CD4-positive, alpha-beta memory T cell (primary cell): ENCODE data around the gene SPACDR. TPM values are rescaled to one million over a fixed set of nuclear protein-coding genes. Genes with fewer than 3 reads are reported as not detected.
A peak's percentile ranks its signal among the peaks of the same experiment; 100 is the strongest.

ENCODE experiments used
- CTCF ChIA-PET: fragments of 350-600 bp; sonication (Branson Sonifier 250); formaldehyde crosslinking; loops from one replicate; lab custom pipeline; 2021; ENCODE audit warnings: inconsistent platforms; ENCODE audit not compliant: partially characterized antibody; lab: Charles Lee
- POLR2A ChIA-PET: fragments of 350-600 bp; sonication (Branson Sonifier 250); formaldehyde crosslinking; loops from one replicate; lab custom pipeline; 2021; ENCODE audit not compliant: partially characterized antibody; lab: Charles Lee
- DNase-seq, 5 donors: peaks; one replicate each; pipeline versions ENCODE4 v3.0.0 to v3.0.0-alpha.2; 2020 to 2022; ENCODE audit warnings: mixed read lengths in 1 of 5
- H3K27ac ChIP-seq: one replicate; pipeline ENCODE4 v1.7.0; 2013; ENCODE audit warnings: low read depth, low read length
- H3K27me3 ChIP-seq: 2 replicates; pipeline ENCODE4 v1.7.0; 2013; ENCODE audit warnings: mild to moderate bottlenecking, low read length, moderate library complexity; ENCODE audit not compliant: insufficient read depth
- H3K36me3 ChIP-seq: 2 replicates; pipeline ENCODE4 v1.7.0; 2013; ENCODE audit warnings: mild to moderate bottlenecking, low read length, moderate library complexity; ENCODE audit not compliant: insufficient read depth
- H3K4me1 ChIP-seq: 2 replicates; pipeline ENCODE4 v1.7.0; 2013; ENCODE audit warnings: mild to moderate bottlenecking, low read length, moderate library complexity; ENCODE audit not compliant: insufficient read depth
- H3K4me3 ChIP-seq, 2 donors: one replicate each; pipeline ENCODE4 v1.7.0; 2013; ENCODE audit warnings: low read length in 2 of 2, mild to moderate bottlenecking in 1 of 2
- H3K9me3 ChIP-seq, 2 donors: one replicate each; pipeline ENCODE4 v1.7.0; 2013; ENCODE audit warnings: low read length in 2 of 2, control low read depth in 1 of 2; ENCODE audit not compliant: control insufficient read depth in 1 of 2
- H3K27ac Mint-ChIP-seq, 7 donors: one replicate each; pipeline ENCODE4 v1.8.0; 2020 to 2021; ENCODE audit warnings: mixed read lengths in 7 of 7, mild to moderate bottlenecking in 6 of 7, inconsistent platforms in 3 of 7, moderate library complexity in 3 of 7
- H3K27me3 Mint-ChIP-seq, 2 donors: one replicate each; pipeline ENCODE4 v1.8.0; 2020 to 2021; ENCODE audit warnings: mixed read lengths in 2 of 2
- H3K36me3 Mint-ChIP-seq, 2 donors: one replicate each; pipeline ENCODE4 v1.8.0; 2020 to 2021; ENCODE audit warnings: mixed read lengths in 2 of 2, inconsistent platforms in 1 of 2, mild to moderate bottlenecking in 1 of 2
- H3K4me1 Mint-ChIP-seq, 4 donors: one replicate each; pipeline ENCODE4 v1.8.0; 2020 to 2021; ENCODE audit warnings: mixed read lengths in 4 of 4, mild to moderate bottlenecking in 1 of 4
- H3K4me3 Mint-ChIP-seq, 8 donors: one replicate each; pipeline ENCODE4 v1.8.0; 2020 to 2021; ENCODE audit warnings: mixed read lengths in 8 of 8, mild to moderate bottlenecking in 7 of 8, moderate library complexity in 6 of 8, inconsistent platforms in 3 of 8
- H3K9me3 Mint-ChIP-seq, 8 donors: one replicate each; pipeline ENCODE4 v1.8.0; 2020 to 2021; ENCODE audit warnings: mixed read lengths in 8 of 8, mild to moderate bottlenecking in 5 of 8, inconsistent platforms in 3 of 8, moderate library complexity in 1 of 8
- intact Hi-C: fragments of 100-400 bp; cut with micrococcal nuclease; formaldehyde crosslinking; loops from one replicate; pipeline ENCODE4 v1.15.1; 2023
- polyA plus RNA-seq, 2 donors: library from polyadenylated mRNA; unstranded; fragments of 300-500 nt; fragmentation: Illumina TruSeq; gene quantifications; one replicate each; pipeline ENCODE4 v1.2.3, GENCODE V29; 2021
- total RNA-seq, 2 experiments: library from RNA; stranded (reverse); gene quantifications; one replicate each; pipeline ENCODE4 v1.2.3, GENCODE V29; 2021

SPACDR gene
- total and polyA plus RNA-seq, 4 experiments from 2014 or later, result 0.26 to 5.7 (median 2.5) TPM

DNA sequence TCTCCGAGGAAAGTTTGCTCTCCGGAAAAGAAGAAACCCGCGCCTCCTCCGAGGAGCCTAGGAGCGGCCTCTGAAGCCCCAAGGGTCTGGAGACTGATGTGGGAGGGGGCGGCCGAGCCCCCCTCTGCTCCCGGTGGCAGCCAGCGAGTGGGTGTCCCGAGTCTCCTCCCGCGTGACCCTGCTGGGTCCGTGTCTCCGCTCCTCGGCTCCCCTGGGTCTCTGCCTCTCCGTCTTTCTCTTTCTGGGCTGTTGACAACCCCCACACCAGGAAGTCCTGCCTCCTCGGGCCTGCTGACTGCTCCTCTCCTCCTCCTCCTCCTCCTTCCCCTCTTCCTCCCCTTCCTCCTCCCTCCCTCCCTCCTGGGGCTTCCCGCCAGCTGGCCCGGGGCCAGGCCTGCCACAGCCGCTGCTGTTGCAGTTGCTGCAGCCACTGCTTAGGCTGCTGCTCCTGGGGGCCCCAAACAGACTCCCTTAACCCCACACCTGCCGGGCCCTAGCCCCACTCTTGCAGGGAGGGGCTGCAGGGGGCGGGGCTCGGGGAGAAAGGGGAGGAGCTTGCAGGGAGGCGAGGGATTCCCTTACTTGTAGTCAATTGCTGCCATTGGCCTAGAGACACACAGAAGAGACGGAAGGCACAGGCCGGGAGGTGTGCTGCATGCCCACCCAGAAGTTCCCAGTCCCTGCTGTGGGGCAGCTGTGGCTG is 15.0 kb upstream of the SPACDR start, which contains the start of gene TSC22D4:
Gene TSC22D4 (minus strand): TSS at position 257 of the 703 bp plus-strand sequence. CDS start 1,176 bp downstream, outside the sequence.
- Histone ChIP-seq H3K27me3 (no peaks in the 10 kb centered on the region), H3K9me3 (no peaks in the 10 kb centered on the region), H3K4me3 (peak within 1 kb of the TSS; percentile 81 to 95), H3K27ac (peak within 1 kb of the TSS; percentile 75), H3K4me1 (peaks cover 58% of the 10 kb centered on the region), H3K36me3 (peaks cover 28% of the 10 kb centered on the region)
- peaks cover 28 to 57% (median 38%) of the 10 kb centered on the region in 4 donors for H3K4me1 Mint-ChIP-seq
- H3K36me3 Mint-ChIP-seq, result peaks cover 4 to 30% of the 10 kb centered on the region in 2 donors
- intact Hi-C loops, result loop anchor here (1.0 kb wide), 6 partner anchors 10 to 194 kb away; partner anchors contain the start of genes AGFG2, FBXO24, GNB2 and LRCH4
- H3K9me3 Mint-ChIP-seq, result peaks cover 0 to 2% (median 0%) of the 10 kb centered on the region in 8 donors
- CTCF ChIA-PET, result interaction anchor here (0.8 to 7.9 kb wide), 14 partner anchors 9 to 226 kb away, joined by 3 to 76 read pairs (median 4); partner anchors contain the start of genes AGFG2 and POP7
- H3K27ac Mint-ChIP-seq, result peak within 1 kb of the TSS; percentile 75 to 99 (median 94)
- H3K27me3 Mint-ChIP-seq, result no peaks in the 10 kb centered on the region
- H3K4me3 Mint-ChIP-seq, result peak within 1 kb of the TSS; percentile 82 to 99 (median 98)
- DNase-seq, result peak; percentile 93 to 97 (median 95)
- POLR2A ChIA-PET, result interaction anchor here (0.8 to 9.2 kb wide), 24 partner anchors 11 to 373 kb away, joined by 3 to 121 read pairs (median 6); partner anchors contain the start of genes AGFG2, FBXO24, LRCH4 and MEPCE

DNA sequence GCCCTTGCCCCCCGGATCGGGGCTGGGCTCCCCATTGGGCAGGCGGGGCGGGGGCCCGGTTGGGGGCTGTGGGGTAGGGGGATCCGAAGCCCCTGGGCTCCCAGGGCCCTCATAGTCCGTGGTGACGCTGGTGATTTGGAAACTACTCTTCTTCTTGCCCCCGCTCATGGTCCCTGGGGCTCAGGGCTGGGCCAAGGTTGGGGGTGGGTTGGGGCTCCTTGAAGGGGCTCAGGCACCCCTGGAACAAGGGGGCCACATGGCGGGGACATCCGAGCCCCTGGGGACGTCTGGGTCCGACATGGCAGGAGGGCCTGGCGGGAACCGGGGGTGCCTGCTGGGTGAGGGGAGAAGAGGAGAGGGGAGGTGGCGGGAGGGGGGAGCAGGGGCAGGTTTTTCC is 13.8 kb upstream of the SPACDR start:
- H3K27ac Mint-ChIP-seq, result peak overlapping the region; percentile 75 to 99 (median 93)
- peaks cover 33 to 67% (median 47%) of the 10 kb centered on the region in 4 donors for H3K4me1 Mint-ChIP-seq
- Histone ChIP-seq H3K27ac (peak overlapping the region; percentile 75), H3K4me1 (peaks cover 63% of the 10 kb centered on the region), H3K4me3 (peak overlapping the region; percentile 81 to 95), H3K36me3 (peaks cover 37% of the 10 kb centered on the region), H3K27me3 (no peaks in the 10 kb centered on the region), H3K9me3 (no peaks in the 10 kb centered on the region)
- no peaks in the 10 kb centered on the region for H3K27me3 Mint-ChIP-seq
- peak in 1 of 5 donors; percentile 39 for DNase-seq
- peak overlapping the region; percentile 82 to 99 (median 98) for H3K4me3 Mint-ChIP-seq
- ChIA-PET CTCF (interaction anchor here (0.6 to 7.9 kb wide), 11 partner anchors 8 to 228 kb away, joined by 3 to 76 read pairs (median 4); partner anchors contain the start of gene POP7), POLR2A (interaction anchor here (1.1 to 9.2 kb wide), 18 partner anchors 9 to 228 kb away, joined by 4 to 121 read pairs (median 8); partner anchors contain the start of genes AGFG2, FBXO24, LRCH4 and MEPCE)
- intact Hi-C loops, result no loop called here
- peaks cover 0 to 2% (median 0%) of the 10 kb centered on the region in 8 donors for H3K9me3 Mint-ChIP-seq
- H3K36me3 Mint-ChIP-seq, result peaks cover 10 to 42% of the 10 kb centered on the region in 2 donors

DNA sequence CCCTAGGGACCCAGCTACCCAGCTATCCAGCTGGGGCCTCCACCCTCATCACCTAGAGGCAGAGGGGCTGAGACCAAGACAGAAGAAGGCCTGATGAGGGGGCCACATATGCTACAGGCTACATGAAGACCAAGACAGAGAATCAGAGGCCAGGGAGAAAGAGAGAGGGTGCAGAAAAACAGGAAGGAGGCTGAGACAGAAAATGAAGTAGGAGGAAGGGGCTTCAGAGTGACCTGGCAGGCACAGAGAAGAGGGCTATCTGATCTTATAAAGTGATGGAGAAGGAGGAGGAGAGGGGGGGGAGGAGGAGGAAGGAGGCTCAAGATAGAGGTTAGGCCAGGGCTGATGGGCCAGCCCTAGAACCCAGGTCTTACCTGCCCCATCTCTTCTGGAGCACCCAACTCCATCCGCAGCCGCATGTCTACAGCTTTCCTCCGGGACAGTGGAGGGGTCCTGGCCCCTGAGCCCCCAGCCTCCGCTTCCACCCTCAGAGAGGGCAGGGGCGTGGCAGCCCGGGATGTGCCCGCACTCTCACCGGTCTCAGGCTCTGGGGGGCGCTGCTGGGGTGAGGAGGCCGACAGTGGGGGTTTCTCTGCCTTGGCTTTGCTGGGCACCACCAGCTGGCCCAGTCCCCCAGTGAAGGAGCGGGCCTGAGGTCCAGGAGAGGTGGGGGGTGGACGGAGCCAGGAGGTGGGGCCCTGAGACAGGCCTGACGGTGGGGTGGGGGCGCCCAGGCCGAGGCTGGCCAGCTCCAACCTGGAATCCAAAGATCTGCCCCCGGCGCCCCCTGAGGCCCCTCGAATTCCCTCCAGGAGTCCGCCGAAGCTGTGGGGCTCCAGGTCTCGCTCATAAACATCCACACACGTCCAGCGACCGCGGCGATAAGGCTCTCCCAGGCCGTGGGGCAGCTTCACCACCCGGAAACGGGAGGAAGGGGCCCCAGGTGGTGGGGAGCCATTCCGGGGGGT is 13.1 kb upstream of the SPACDR start:
- CTCF ChIA-PET, result interaction anchor here (0.9 to 7.9 kb wide), 13 partner anchors 8 to 228 kb away, joined by 3 to 76 read pairs (median 5); partner anchors contain the start of genes FBXO24 and POP7
- peak overlapping the region; percentile 81 to 95 for H3K4me3 ChIP-seq
- peaks cover 60% of the 10 kb centered on the region for H3K4me1 ChIP-seq
- Mint-ChIP-seq H3K4me1 (peaks cover 30 to 63% (median 42%) of the 10 kb centered on the region in 4 donors), H3K27ac (peak overlapping the region; percentile 75 to 96 (median 88)), H3K9me3 (peaks cover 0 to 2% (median 0%) of the 10 kb centered on the region in 8 donors), H3K27me3 (no peaks in the 10 kb centered on the region), H3K36me3 (peaks cover 10 to 41% of the 10 kb centered on the region in 2 donors), H3K4me3 (peak overlapping the region; percentile 81 to 99 (median 94))
- H3K9me3 ChIP-seq, result no peaks in the 10 kb centered on the region
- peaks cover 40% of the 10 kb centered on the region for H3K36me3 ChIP-seq
- intact Hi-C loops, result no loop called here
- H3K27me3 ChIP-seq, result no peaks in the 10 kb centered on the region
- peak overlapping the region; percentile 75 for H3K27ac ChIP-seq
- peak in 2 of 5 donors; percentile 29 to 64 for DNase-seq
- POLR2A ChIA-PET, result interaction anchor here (0.5 to 9.2 kb wide), 18 partner anchors 9 to 229 kb away, joined by 3 to 121 read pairs (median 5); partner anchors contain the start of genes AGFG2, FBXO24, LRCH4 and MEPCE

DNA sequence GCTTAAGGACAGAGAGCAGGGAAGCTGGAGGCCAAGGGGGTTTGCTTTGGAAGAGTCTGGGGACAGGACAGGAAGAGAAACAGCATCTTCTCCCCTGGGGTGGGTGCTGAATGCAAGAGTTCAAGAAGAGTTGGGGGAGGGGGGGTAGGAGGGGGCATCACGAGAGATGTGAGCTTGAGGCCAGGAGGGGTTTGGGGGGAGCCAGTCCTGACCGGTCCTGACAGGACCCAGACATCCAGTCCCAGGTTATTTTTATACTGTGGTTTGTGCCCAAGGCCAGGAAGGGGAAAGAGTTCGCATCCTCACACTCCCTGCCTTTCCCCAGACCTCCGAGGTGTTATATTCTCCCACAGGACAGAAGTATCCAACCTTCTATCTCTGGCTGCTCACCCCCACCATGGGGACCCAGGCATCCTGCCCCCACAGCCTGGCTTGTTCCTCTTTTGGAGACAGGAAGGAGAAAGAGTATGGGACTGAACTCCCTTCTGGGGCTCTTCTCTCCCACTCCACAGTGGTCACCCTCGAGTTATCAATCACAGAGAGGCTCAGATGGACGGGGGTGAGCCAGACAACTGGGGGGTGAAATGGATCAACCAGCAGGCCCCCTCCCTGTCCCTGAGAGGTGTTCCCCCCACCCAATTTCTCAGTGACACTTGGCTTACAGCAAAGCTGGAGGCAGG is 12.2 kb upstream of the SPACDR start:
- no peak for DNase-seq
- CTCF ChIA-PET, result interaction anchor here (0.6 to 7.9 kb wide), 11 partner anchors 7 to 229 kb away, joined by 3 to 76 read pairs (median 4); partner anchors contain the start of genes FBXO24, LRCH4 and POP7
- Mint-ChIP-seq H3K4me3 (peak overlapping the region; percentile 81 to 99 (median 94)), H3K27ac (peak overlapping the region; percentile 75 to 96 (median 90)), H3K9me3 (peaks cover 0 to 2% (median 0%) of the 10 kb centered on the region in 8 donors), H3K27me3 (no peaks in the 10 kb centered on the region), H3K4me1 (peaks cover 29 to 56% (median 40%) of the 10 kb centered on the region in 4 donors), H3K36me3 (peaks cover 10 to 45% of the 10 kb centered on the region in 2 donors)
- Histone ChIP-seq H3K4me1 (peaks cover 56% of the 10 kb centered on the region), H3K9me3 (no peaks in the 10 kb centered on the region), H3K4me3 (peak overlapping the region; percentile 81 to 95), H3K36me3 (peaks cover 44% of the 10 kb centered on the region), H3K27me3 (no peaks in the 10 kb centered on the region), H3K27ac (peak overlapping the region; percentile 75)
- POLR2A ChIA-PET, result interaction anchor here (1.1 to 9.2 kb wide), 6 partner anchors 40 to 109 kb away, joined by 3 to 121 read pairs (median 34); partner anchors contain the start of genes FBXO24, LRCH4, MEPCE and ZCWPW1
- intact Hi-C loops, result no loop called here

DNA sequence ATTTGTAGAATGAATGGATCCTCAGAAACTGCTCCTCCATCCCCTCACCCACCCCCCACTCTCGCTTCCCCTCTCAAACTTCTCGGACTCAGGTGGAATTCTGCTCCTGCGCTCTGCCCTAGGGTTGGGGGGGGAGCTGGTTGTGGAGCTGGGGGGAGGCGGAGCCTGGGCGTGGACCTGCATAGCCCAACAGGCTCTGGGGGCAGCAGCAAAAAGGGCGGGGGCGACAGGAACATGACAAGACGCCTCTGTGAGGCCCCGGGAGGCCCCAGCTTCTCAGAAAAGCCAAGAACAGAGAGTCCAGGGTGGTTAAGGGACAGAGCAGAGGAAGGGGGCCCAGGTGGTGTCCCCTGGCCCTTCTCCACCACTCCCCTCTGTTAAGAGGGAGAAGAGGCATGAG is 11.5 kb upstream of the SPACDR start:
- Histone ChIP-seq H3K9me3 (no peaks in the 10 kb centered on the region), H3K36me3 (peaks cover 47% of the 10 kb centered on the region), H3K27ac (peak overlapping the region; percentile 75), H3K27me3 (no peaks in the 10 kb centered on the region), H3K4me1 (peaks cover 56% of the 10 kb centered on the region), H3K4me3 (peak overlapping the region; percentile 6 to 81)
- Mint-ChIP-seq H3K36me3 (peaks cover 13 to 49% of the 10 kb centered on the region in 2 donors), H3K27me3 (no peaks in the 10 kb centered on the region), H3K9me3 (peaks cover 0 to 2% (median 0%) of the 10 kb centered on the region in 8 donors), H3K4me1 (peaks cover 29 to 60% (median 40%) of the 10 kb centered on the region in 4 donors), H3K27ac (peak overlapping the region; percentile 75 to 96 (median 90)), H3K4me3 (peak overlapping the region; percentile 81 to 99 (median 94))
- peak in 1 of 5 donors; percentile 41 for DNase-seq
- intact Hi-C loops, result no loop called here
- POLR2A ChIA-PET, result interaction anchor here (1.1 to 9.2 kb wide), 6 partner anchors 41 to 113 kb away, joined by 3 to 121 read pairs (median 26); partner anchors contain the start of genes FBXO24, LRCH4, MEPCE and ZCWPW1
- CTCF ChIA-PET, result interaction anchor here (0.6 to 3.7 kb wide), 9 partner anchors 13 to 230 kb away, joined by 3 to 38 read pairs (median 4); partner anchors contain the start of genes FBXO24, LRCH4 and POP7
